Measurements from ENCODE around the gene TEAD2. TPM values are rescaled to one million over a fixed set of nuclear protein-coding genes. Genes with fewer than 3 reads are reported as not detected.

Gene TEAD2
- total and polyA plus RNA-seq, 2 of the 13 experiments (the other 11 are each of a cell fraction or from before 2014, with no cell fraction given), result 10.8 to 12.5 TPM

DNA sequence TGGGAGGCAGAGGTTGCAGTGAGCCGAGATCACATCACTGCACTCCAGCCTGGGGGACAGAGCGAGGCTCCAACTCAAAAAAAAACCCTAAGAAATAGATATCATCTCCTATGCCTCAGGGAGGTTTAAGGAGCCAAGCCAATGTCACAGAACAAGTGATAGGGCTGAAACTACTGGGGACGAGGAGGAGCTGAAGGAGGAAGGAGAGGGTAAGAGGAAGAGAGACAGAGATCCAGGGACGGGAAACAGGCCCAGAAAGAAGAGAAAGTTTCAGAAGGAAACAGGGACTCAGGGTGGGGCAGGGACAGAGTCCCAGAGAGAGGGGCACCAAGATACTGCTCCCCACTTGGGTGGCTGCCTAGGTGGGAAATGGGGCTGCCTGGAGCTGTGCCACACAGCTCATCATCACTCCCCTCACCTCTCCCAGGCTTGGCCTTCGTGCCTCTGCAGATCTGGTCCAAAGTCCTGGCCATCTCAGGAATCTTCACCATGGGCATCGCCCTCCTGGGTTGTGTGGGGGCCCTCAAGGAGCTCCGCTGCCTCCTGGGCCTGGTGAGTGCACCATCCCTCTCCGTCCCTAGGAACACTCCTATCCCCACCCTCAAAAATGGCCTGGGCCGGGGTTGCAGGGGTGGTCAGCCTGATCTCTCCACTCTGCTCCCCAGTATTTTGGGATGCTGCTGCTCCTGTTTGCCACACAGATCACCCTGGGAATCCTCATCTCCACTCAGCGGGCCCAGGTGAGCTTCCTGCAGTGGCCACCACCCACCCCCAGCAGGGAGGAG lies 25.5 kb downstream of the TEAD2 start:
- Histone ChIP-seq H3K4me2 (ENCODE audit: low read depth, low read length) (no peak overlapping the region), H2AFZ (ENCODE audit: low read length) (no peak overlapping the region), H3K79me2 (ENCODE audit: insufficient read depth, low read length) (no peaks in the 10 kb centered on the region), H3K4me1 (ENCODE audit: insufficient read depth, low read length) (peaks cover 31% of the 10 kb centered on the region), H3K36me3 (replicated peaks in 1 of 2; ENCODE audit: control insufficient read depth in 1 of 2, insufficient read depth in 2 of 2, low read length in 2 of 2) (no peaks in the 10 kb centered on the region), H3K27ac (ENCODE audit: extremely low read length, insufficient read depth, low read length) (no peak overlapping the region), H3K4me3 (replicated peaks in 1 of 3; ENCODE audit: insufficient read depth in 1 of 3, low read depth in 2 of 3, low read length in 3 of 3) (no peak overlapping the region), H3K9me3 (ENCODE audit: low read length) (no peaks in the 10 kb centered on the region), H3K9ac (ENCODE audit: insufficient read depth, low read depth, low read length) (no peak overlapping the region), H4K20me1 (ENCODE audit: insufficient read depth, low read length) (no peaks in the 10 kb centered on the region), H3K27me3 (ENCODE audit: control insufficient read depth in 1 of 2, insufficient read depth in 2 of 2, low read length in 2 of 2) (no peaks in the 10 kb centered on the region)
- intact Hi-C loops (cut with micrococcal nuclease; ENCODE audit: unreplicated experiment), result no loop called here
- in situ Hi-C loops (cut with HindIII; ENCODE audit: extremely low pct_ligation_motif_present, low pct_unique_long_range_greater_than_20kb), result no loop called here
- no TSS peak for BruUV-seq (replicated peaks)
- TF ChIP-seq CBX5 (CRISPR knock-in tag; IDR thresholded peaks at IDR 0.05; ENCODE audit: borderline replicate concordance), result no peak
- TF ChIP-seq, protein P1, sequence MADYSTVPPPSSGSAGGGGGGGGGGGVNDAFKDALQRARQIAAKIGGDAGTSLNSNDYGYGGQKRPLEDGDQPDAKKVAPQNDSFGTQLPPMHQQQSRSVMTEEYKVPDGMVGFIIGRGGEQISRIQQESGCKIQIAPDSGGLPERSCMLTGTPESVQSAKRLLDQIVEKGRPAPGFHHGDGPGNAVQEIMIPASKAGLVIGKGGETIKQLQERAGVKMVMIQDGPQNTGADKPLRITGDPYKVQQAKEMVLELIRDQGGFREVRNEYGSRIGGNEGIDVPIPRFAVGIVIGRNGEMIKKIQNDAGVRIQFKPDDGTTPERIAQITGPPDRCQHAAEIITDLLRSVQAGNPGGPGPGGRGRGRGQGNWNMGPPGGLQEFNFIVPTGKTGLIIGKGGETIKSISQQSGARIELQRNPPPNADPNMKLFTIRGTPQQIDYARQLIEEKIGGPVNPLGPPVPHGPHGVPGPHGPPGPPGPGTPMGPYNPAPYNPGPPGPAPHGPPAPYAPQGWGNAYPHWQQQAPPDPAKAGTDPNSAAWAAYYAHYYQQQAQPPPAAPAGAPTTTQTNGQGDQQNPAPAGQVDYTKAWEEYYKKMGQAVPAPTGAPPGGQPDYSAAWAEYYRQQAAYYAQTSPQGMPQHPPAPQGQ (CRISPR knock-in tag; IDR thresholded peaks at IDR 0.05; ENCODE audit: borderline replicate concordance), result no peak
- no peak for TF ChIP-seq MIXL1 (CRISPR knock-in tag; IDR thresholded peaks at IDR 0.05)
- no peak for TF ChIP-seq SMAD9 (CRISPR knock-in tag; IDR thresholded peaks at IDR 0.05)
- no peak for TF ChIP-seq KLF13 (CRISPR knock-in tag; IDR thresholded peaks at IDR 0.05)
- no peak for TF ChIP-seq HCFC1 (IDR thresholded peaks at IDR 0.05; ENCODE audit: low read depth, low read length)
- no peak for TF ChIP-seq ZNF629 (CRISPR knock-in tag; conservative IDR thresholded peaks at IDR 0.05)
- TF ChIP-seq PHF5A (CRISPR knock-in tag; IDR thresholded peaks at IDR 0.05; ENCODE audit: low read depth, unreplicated experiment), result no peak
- TF ChIP-seq ZNF703 (CRISPR knock-in tag; IDR thresholded peaks at IDR 0.05; ENCODE audit: borderline replicate concordance), result no peak
- no peak for TF ChIP-seq ZNF430 (CRISPR knock-in tag; IDR thresholded peaks at IDR 0.05)
- TF ChIP-seq, protein P2, sequence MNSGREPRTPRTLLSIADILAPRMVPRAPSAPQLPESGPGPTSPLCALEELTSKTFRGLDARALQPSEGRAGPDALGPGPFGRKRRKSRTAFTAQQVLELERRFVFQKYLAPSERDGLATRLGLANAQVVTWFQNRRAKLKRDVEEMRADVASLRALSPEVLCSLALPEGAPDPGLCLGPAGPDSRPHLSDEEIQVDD (CRISPR knock-in tag; IDR thresholded peaks at IDR 0.05; ENCODE audit: borderline replicate concordance), result no peak
- no peak for TF ChIP-seq YY1 (IDR thresholded peaks at IDR 0.05; ENCODE audit: insufficient read depth, insufficient replicate concordance, low read depth, low read length)
- DNase-seq (ENCODE audit: low spot score) (no peak), FAIRE-seq (no peak), ATAC-seq (no peak)
- 75% methylated on average over 6 of the region's 10 CpGs for WGBS (ENCODE audit: low lambda C conversion rate)
- CTCF ChIA-PET (ENCODE audit: low intra/inter-chr PET ratio, low total read pairs), result no interaction called here
- POLR2A ChIA-PET, result no interaction called here

Data from HepG2 (cell line).